ENCODE data around the gene SINHCAF. TPM values are rescaled to one million over a fixed set of nuclear protein-coding genes. Genes with fewer than 3 reads are reported as not detected.
"Not testable (repeated sequence)": the region's sequence is repeated elsewhere in the genome, so short reads cannot be mapped to it uniquely, and the experiment has no call there.

Gene SINHCAF
- polyA plus RNA-seq, 1 donor from 2014 or later, result 126 TPM

DNA sequence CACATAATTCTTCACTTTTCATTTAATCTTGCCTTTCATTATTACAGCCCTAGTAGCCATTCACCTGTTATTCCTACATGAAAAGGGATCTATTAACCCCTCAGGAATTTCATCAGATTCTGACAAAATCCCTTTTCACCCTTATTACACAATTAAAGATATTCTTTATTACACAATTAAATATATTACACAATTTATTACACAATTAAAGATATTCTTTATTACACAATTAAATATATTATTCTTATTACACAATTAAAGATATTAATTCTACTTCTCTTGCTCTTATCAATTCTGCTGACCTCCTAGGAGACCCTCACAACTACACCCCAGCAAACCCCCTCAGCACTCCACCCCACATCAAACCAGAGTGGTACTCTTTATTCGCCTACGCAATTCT is 77.1 kb downstream of the SINHCAF start:
- Mint-ChIP-seq H3K27me3 (no peaks in the 10 kb centered on the region), H3K4me3 (no peak overlapping the region), H3K4me1 (no peaks in the 10 kb centered on the region), H3K36me3 (no peaks in the 10 kb centered on the region), H3K9me3 (no peaks in the 10 kb centered on the region), H3K27ac (no peak overlapping the region)

- no peaks in the 10 kb centered on the region for H3K27me3 Mint-ChIP-seq
- no peaks in the 10 kb centered on the region for H3K4me1 Mint-ChIP-seq
- H3K9me3 Mint-ChIP-seq, result no peaks in the 10 kb centered on the region
- H3K4me3 Mint-ChIP-seq, result no peak overlapping the region
- no peaks in the 10 kb centered on the region for H3K36me3 Mint-ChIP-seq
- no peak overlapping the region for H3K27ac Mint-ChIP-seq
Measured at GRCh38 chr12:31248337-31248736, 77.6 kb downstream of the SINHCAF start.

DNA sequence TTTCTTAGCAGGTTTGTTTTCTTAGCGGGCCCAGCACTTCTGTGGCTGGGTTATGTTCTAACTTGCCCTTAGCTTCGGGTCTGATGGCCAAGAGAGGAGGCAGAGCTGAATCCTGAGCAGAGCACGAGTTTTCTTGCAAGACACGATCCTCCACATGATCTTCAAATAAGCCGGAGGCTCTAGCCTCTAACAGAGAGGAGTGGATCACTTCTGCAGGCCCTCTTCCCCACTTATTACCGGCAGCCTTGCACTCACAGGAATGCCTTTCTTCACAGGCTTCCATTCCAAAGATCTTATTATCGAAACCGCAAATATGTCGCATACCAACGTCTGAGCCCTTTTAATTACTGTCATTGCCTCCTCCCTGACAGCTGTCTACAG is 79.5 kb downstream of the SINHCAF start:
- H3K9me3 Mint-ChIP-seq, result no peaks in the 10 kb centered on the region
- H3K4me3 Mint-ChIP-seq, result no peak overlapping the region
- no peaks in the 10 kb centered on the region for H3K27me3 Mint-ChIP-seq
- no peaks in the 10 kb centered on the region for H3K4me1 Mint-ChIP-seq
- no peak overlapping the region for H3K27ac Mint-ChIP-seq
- H3K36me3 Mint-ChIP-seq, result no peaks in the 10 kb centered on the region

GRCh38 chr12:31245822-31246469 is 80.0 kb downstream of the SINHCAF start:
- H3K4me3 Mint-ChIP-seq, result no peak overlapping the region
- no peaks in the 10 kb centered on the region for H3K4me1 Mint-ChIP-seq
- H3K27ac Mint-ChIP-seq, result no peak overlapping the region
- no peaks in the 10 kb centered on the region for H3K36me3 Mint-ChIP-seq
- no peaks in the 10 kb centered on the region for H3K9me3 Mint-ChIP-seq
- no peaks in the 10 kb centered on the region for H3K27me3 Mint-ChIP-seq

- H3K4me1 Mint-ChIP-seq, H3K4me3 Mint-ChIP-seq, H3K9me3 Mint-ChIP-seq, H3K27ac Mint-ChIP-seq, H3K36me3 Mint-ChIP-seq, H3K27me3 Mint-ChIP-seq: not testable (repeated sequence)
Measured at GRCh38 chr12:31242418-31242817, 83.5 kb downstream of the SINHCAF start.

DNA sequence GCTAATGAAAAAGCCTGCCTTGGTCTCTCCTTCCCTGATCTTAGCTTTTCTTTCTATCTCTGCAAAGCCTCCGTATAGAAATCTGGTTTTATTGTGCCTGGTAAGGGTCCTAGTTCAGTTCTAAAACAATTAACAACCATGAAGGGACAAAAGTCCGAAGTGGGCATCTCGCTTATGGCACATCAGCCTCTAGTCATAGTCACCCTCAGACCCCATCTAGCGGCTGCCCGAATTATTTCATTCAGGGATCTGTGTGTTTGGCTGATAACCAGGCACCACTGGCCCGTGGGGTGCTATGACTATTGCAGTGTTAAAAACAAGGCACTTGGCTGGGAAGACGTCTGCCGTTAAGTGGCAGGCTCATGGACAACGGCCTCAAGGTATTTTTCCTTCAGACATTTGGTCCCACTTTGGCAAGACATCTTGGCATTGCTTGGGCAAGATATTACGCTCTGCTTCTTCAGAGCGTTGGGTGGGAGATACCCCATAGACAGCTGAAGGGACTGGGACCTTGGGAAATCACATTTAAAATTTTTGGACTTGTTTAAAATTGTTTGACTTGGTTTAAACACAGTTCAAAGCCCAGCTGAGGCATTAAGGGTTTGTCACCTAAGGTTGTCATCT is 87.1 kb downstream of the SINHCAF start:
- Mint-ChIP-seq H3K4me3 (no peak overlapping the region), H3K36me3 (peaks cover 1% of the 10 kb centered on the region), H3K4me1 (peaks cover 4 to 5% (median 4%) of the 10 kb centered on the region in 3 donors), H3K27ac (no peak overlapping the region), H3K9me3 (no peaks in the 10 kb centered on the region), H3K27me3 (peaks cover 15% of the 10 kb centered on the region)

DNA sequence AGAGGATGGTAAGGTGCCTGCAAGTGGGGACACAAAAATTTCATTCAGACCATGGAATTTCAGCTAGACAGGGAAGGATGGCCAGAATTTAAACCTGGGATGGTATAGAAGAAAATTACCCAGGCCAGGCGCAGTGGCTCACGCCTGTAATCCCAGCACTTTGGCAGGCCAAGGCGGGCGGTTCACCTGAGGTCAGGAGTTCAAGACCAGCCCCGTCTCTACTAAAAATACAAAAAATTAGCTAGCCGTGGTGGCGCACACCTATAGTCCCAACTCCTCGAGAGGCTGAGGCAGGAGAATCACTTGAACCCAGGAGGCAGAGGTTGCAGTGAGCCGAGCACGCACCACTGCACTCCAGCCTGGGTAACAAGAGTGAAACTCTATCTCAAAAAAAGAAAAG is 87.6 kb downstream of the SINHCAF start:
- not testable (repeated sequence) for H3K4me3 Mint-ChIP-seq, H3K9me3 Mint-ChIP-seq, H3K36me3 Mint-ChIP-seq, H3K4me1 Mint-ChIP-seq
- Mint-ChIP-seq H3K27me3 (peaks cover 15% of the 10 kb centered on the region), H3K27ac (peak overlapping the region in 1 of 3 donors; percentile 70)

DNA sequence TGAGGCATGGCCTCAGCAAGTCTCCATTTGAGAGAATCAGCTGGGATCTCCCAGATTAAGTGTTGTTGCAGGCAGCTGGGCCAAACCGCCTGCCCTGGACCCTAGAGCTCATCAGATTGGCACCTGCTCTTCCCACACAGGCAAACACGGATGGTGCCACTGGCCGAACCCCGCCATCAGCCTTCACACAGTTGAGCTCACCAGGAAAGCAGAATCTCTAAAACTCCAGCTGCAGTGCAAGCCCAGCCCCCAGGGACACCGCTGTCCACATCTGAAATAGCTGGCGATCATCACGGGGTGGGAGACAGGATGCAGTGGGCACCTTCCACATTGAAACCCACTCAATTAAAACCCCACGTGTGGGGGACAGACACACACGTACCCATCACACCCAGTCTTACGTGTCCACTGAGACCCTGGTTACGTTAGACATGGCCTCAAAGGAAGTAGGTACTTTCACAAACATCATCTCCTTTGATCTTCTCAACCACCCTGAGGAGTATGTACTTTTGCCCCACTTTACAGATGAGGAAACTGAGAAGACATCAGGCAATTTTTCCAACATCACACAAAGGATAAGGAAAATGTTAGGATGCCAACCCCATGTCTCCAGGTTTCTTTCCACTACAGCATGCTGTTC is 88.8 kb downstream of the SINHCAF start:
- peaks cover 15% of the 10 kb centered on the region for H3K27me3 Mint-ChIP-seq
- H3K36me3 Mint-ChIP-seq, result peaks cover 1% of the 10 kb centered on the region
- peak overlapping the region in 2 of 3 donors; percentile 1 to 15 for H3K27ac Mint-ChIP-seq
- H3K9me3 Mint-ChIP-seq, result peaks cover 0 to 1% (median 0%) of the 10 kb centered on the region in 3 donors
- H3K4me1 Mint-ChIP-seq, result peaks cover 4 to 5% (median 4%) of the 10 kb centered on the region in 3 donors
- no peak overlapping the region for H3K4me3 Mint-ChIP-seq

- peaks cover 2 to 4% (median 4%) of the 10 kb centered on the region in 3 donors for H3K9me3 Mint-ChIP-seq
- peaks cover 4 to 5% (median 4%) of the 10 kb centered on the region in 3 donors for H3K4me1 Mint-ChIP-seq
- H3K27ac Mint-ChIP-seq, result no peak overlapping the region
- H3K4me3 Mint-ChIP-seq, result peak overlapping the region in 1 of 4 donors; percentile 70
- H3K27me3 Mint-ChIP-seq, result peaks cover 15% of the 10 kb centered on the region
- peaks cover 1% of the 10 kb centered on the region for H3K36me3 Mint-ChIP-seq
Measured at GRCh38 chr12:31235868-31236395, 90.0 kb downstream of the SINHCAF start.

DNA sequence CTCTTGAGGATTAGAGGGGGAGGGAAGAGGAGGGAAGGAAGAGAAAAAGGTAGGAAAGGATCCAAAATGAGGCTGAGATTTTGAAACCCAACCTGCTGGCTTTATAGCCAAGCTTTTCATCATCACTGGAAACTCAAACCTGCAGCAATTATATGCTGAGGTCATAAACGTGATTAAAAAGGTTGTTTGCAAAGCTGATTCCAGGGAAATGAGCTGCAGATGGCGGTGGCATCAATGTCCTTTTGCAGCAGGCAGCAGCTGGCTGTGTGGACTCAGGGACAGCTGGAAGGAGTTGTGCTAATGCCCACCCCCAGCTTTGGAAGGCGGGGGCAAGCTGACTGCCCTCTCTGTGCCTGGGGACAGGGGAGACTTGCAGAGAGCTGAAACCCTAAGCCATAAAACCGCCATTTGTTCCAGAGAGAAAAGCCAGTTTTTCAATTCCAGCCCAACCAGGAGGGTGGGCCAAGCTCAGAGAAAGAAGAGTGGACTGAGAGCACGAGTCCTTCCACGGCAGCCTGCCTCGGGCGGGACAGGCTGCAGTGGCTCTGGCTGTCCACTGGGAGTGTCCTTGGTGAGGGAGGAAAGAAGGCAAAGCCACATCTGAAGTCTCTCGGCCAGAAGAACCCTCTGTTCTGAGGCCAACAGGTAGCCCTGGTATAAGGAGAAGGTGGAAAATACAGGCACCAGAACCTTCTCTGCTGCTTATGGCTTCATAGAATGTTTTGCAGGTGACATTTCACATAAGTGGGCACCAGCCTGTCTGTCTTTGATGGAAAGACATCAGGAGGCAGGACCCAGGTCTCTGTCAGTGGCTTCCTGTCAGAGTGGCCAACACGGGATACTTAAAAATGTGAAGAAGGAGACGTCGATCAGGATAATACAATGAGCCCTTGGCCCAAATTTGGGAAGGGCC is 90.7 kb downstream of the SINHCAF start:
- Mint-ChIP-seq H3K9me3 (peaks cover 2 to 5% (median 4%) of the 10 kb centered on the region in 3 donors), H3K27me3 (peaks cover 15% of the 10 kb centered on the region), H3K4me1 (peaks cover 4 to 5% (median 4%) of the 10 kb centered on the region in 3 donors), H3K36me3 (peaks cover 1% of the 10 kb centered on the region), H3K4me3 (no peak overlapping the region), H3K27ac (no peak overlapping the region)

DNA sequence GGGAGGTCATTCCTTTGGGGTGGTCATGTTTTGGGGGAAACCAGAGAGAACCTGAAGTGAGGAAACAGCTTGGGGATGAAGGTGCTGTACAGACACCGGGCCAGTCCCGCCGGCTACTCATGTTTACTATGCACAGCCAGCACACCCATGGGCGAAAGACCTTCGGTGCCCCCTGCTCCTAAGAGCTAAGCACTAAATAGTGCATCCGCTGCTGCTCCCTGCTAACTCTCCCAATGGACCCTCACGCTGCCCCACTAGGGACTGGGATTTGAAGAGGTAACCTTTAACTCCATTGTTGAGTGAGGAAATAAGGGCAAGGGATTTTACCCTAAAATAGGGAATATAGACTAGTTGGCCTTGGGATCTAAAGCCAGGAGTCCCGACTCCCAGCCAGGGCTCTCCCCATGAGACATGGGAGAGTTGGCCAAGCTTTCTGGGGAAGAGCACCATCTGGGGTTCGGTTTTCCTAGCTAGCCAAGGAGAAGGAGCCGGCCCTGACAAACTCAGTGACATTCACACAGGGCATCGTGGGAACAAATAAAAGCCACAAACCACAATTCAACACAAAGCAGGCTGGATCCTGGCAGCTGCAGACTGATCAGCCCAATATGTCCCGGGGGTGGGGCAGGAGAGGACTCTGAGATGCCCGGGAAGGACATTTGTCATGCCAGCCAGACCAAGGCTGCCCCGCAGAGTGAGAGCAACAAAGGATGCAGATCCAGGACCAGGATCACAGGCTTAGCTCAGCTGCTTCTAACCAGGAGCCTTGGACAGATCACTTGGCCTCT is 91.7 kb downstream of the SINHCAF start:
- H3K27me3 Mint-ChIP-seq, result peaks cover 15% of the 10 kb centered on the region

GRCh38 chr12:31233061-31233730 is 92.8 kb downstream of the SINHCAF start:
- Mint-ChIP-seq H3K4me1 (peaks cover 0 to 2% (median 0%) of the 10 kb centered on the region in 3 donors), H3K36me3 (peaks cover 1% of the 10 kb centered on the region), H3K27me3 (peaks cover 11% of the 10 kb centered on the region), H3K4me3 (no peak overlapping the region), H3K9me3 (peaks cover 2 to 5% (median 4%) of the 10 kb centered on the region in 3 donors), H3K27ac (no peak overlapping the region)

More for the DNA sequence above, 91.7 kb downstream of the SINHCAF start:
- Mint-ChIP-seq H3K4me3 (no peak overlapping the region), H3K27ac (no peak overlapping the region), H3K4me1 (peaks cover 4 to 5% (median 4%) of the 10 kb centered on the region in 3 donors), H3K36me3 (peaks cover 1% of the 10 kb centered on the region), H3K9me3 (peaks cover 2 to 5% (median 4%) of the 10 kb centered on the region in 3 donors)

- H3K36me3 Mint-ChIP-seq, result peaks cover 1% of the 10 kb centered on the region
- peaks cover 2 to 5% (median 4%) of the 10 kb centered on the region in 3 donors for H3K9me3 Mint-ChIP-seq
- H3K4me1 Mint-ChIP-seq, result peaks cover 0 to 2% (median 0%) of the 10 kb centered on the region in 3 donors
- H3K27ac Mint-ChIP-seq, result no peak overlapping the region
- no peak overlapping the region for H3K4me3 Mint-ChIP-seq
- H3K27me3 Mint-ChIP-seq, result peaks cover 6% of the 10 kb centered on the region
Measured at GRCh38 chr12:31232361-31232965, 93.5 kb downstream of the SINHCAF start.
